ENCODE results near the gene RTL10. TPM values are rescaled to one million over a fixed set of nuclear protein-coding genes. Genes with fewer than 3 reads are reported as not detected.

RTL10 gene
- total and polyA plus RNA-seq, 2 of the 13 experiments (the other 11 are each of a cell fraction or from before 2014, with no cell fraction given) = 14.1 to 15.8 TPM

DNA sequence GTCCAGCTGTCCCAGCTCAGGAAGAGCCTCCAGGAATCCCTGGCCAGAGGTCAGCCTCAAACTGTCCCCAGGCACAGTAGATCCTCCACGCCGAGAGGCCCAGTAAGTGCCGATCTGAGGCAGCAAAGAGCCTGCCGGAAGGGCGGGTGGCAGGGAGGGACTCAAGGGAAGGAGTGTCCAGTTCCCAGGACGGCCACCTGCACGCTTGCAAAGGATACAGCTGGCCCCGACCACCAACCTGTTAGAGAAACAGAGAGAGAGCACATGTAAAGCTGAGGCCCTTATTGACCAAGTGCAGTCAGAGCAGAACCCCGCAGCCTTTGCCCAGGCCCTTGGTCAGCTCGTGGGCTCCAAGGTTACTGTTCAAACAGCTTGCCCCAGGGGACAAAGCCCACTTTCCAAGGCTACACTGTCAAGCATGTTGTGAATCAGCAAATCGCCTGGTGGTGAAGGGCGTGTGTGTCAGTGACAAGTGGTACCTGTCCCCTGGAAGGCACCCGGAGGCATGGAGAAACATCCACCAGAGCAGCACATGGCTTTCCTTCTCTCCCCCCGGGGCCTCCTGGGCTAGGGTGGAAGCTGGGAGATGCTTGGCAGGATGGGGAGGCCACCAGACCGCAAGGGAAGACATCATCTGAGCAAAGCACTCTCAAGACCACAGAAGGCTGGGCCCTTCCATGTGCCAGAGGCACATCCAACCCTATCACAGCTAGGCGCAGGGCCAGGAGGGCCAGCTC lies 44.3 kb upstream of the RTL10 start (continued):
- TF ChIP-seq SALL2 (CRISPR knock-in tag; IDR thresholded peaks at IDR 0.05) = no peak
- TF ChIP-seq, protein P1, sequence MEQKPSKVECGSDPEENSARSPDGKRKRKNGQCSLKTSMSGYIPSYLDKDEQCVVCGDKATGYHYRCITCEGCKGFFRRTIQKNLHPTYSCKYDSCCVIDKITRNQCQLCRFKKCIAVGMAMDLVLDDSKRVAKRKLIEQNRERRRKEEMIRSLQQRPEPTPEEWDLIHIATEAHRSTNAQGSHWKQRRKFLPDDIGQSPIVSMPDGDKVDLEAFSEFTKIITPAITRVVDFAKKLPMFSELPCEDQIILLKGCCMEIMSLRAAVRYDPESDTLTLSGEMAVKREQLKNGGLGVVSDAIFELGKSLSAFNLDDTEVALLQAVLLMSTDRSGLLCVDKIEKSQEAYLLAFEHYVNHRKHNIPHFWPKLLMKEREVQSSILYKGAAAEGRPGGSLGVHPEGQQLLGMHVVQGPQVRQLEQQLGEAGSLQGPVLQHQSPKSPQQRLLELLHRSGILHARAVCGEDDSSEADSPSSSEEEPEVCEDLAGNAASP (CRISPR knock-in tag; IDR thresholded peaks at IDR 0.05; ENCODE audit: borderline replicate concordance) = peak; percentile 24; the same call in 1 of the 2 replicates
- no peak for TF ChIP-seq NBN (conservative IDR thresholded peaks at IDR 0.05)
- no peak for TF ChIP-seq PHF20 (CRISPR knock-in tag; IDR thresholded peaks at IDR 0.05)
- TF ChIP-seq ISL2 (CRISPR knock-in tag; IDR thresholded peaks at IDR 0.05) = no peak; the same call in 1 of the 2 replicates
- no peak for TF ChIP-seq MZF1 (CRISPR knock-in tag; IDR thresholded peaks at IDR 0.05; ENCODE audit: borderline replicate concordance)
- no peak for TF ChIP-seq ZNF652 (CRISPR knock-in tag; IDR thresholded peaks at IDR 0.05; ENCODE audit: borderline replicate concordance, low read depth)
- no peak for TF ChIP-seq ZNF44 (CRISPR knock-in tag; IDR thresholded peaks at IDR 0.05)
- TF ChIP-seq, protein P2, sequence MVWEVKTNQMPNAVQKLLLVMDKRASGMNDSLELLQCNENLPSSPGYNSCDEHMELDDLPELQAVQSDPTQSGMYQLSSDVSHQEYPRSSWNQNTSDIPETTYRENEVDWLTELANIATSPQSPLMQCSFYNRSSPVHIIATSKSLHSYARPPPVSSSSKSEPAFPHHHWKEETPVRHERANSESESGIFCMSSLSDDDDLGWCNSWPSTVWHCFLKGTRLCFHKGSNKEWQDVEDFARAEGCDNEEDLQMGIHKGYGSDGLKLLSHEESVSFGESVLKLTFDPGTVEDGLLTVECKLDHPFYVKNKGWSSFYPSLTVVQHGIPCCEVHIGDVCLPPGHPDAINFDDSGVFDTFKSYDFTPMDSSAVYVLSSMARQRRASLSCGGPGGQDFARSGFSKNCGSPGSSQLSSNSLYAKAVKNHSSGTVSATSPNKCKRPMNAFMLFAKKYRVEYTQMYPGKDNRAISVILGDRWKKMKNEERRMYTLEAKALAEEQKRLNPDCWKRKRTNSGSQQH (CRISPR knock-in tag; IDR thresholded peaks at IDR 0.05; ENCODE audit: low read depth) = no peak
- peak; percentile 33; the same call in 1 of the 2 replicates for TF ChIP-seq IRF2 (CRISPR knock-in tag; IDR thresholded peaks at IDR 0.05)
- TF ChIP-seq KMT2B (CRISPR knock-in tag; IDR thresholded peaks at IDR 0.05) = 0 out of 2 replicates have a peak, but pooled peaks have one; percentile 39
- TF ChIP-seq, protein P3, sequence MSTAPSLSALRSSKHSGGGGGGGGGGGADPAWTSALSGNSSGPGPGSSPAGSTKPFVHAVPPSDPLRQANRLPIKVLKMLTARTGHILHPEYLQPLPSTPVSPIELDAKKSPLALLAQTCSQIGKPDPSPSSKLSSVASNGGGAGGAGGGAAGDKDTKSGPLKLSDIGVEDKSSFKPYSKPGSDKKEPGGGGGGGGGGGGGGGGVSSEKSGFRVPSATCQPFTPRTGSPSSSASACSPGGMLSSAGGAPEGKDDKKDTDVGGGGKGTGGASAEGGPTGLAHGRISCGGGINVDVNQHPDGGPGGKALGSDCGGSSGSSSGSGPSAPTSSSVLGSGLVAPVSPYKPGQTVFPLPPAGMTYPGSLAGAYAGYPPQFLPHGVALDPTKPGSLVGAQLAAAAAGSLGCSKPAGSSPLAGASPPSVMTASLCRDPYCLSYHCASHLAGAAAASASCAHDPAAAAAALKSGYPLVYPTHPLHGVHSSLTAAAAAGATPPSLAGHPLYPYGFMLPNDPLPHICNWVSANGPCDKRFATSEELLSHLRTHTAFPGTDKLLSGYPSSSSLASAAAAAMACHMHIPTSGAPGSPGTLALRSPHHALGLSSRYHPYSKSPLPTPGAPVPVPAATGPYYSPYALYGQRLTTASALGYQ (CRISPR knock-in tag; IDR thresholded peaks at IDR 0.05) = no peak
- peak; percentile 49 to 51; a peak in 3 of 4 replicates for TF ChIP-seq MAFK (conservative IDR thresholded peaks at IDR 0.05 in 1 of 2, IDR thresholded peaks at IDR 0.05 in 1 of 2; ENCODE audit: low read length in 2 of 2)
- TF ChIP-seq, protein P4, sequence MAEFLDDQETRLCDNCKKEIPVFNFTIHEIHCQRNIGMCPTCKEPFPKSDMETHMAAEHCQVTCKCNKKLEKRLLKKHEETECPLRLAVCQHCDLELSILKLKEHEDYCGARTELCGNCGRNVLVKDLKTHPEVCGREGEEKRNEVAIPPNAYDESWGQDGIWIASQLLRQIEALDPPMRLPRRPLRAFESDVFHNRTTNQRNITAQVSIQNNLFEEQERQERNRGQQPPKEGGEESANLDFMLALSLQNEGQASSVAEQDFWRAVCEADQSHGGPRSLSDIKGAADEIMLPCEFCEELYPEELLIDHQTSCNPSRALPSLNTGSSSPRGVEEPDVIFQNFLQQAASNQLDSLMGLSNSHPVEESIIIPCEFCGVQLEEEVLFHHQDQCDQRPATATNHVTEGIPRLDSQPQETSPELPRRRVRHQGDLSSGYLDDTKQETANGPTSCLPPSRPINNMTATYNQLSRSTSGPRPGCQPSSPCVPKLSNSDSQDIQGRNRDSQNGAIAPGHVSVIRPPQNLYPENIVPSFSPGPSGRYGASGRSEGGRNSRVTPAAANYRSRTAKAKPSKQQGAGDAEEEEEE (CRISPR knock-in tag; IDR thresholded peaks at IDR 0.05; ENCODE audit: borderline replicate concordance) = no peak; the same call in 1 of the 2 replicates
- no peak for TF ChIP-seq ZNF564 (CRISPR knock-in tag; IDR thresholded peaks at IDR 0.05)
- TF ChIP-seq CENPX (CRISPR knock-in tag; IDR thresholded peaks at IDR 0.05) = no peak
- no peak for TF ChIP-seq IRX3 (CRISPR knock-in tag; IDR thresholded peaks at IDR 0.05; ENCODE audit: borderline replicate concordance, low read depth)
- TF ChIP-seq ZNF207 (IDR thresholded peaks at IDR 0.05; ENCODE audit: borderline replicate concordance) = no peak
- TF ChIP-seq ZNF484 (CRISPR knock-in tag; IDR thresholded peaks at IDR 0.05; ENCODE audit: borderline replicate concordance, low read depth) = no peak
- TF ChIP-seq ZNF703 (CRISPR knock-in tag; IDR thresholded peaks at IDR 0.05; ENCODE audit: borderline replicate concordance) = no peak
- TF ChIP-seq ZNF724P (CRISPR knock-in tag; IDR thresholded peaks at IDR 0.05; ENCODE audit: borderline replicate concordance) = 0 out of 2 replicates have a peak, but pooled peaks have one; percentile 36

Data from HepG2 (cell line).